ENCODE results near the gene FRMD4A. TPM values are rescaled to one million over a fixed set of nuclear protein-coding genes. Genes with fewer than 3 reads are reported as not detected.

The FRMD4A gene
- total RNA-seq, 5 donors from 2014 or later (not counting 1 experiment from before 2014, with no cell fraction given): 1.3 to 1.8 (median 1.4) TPM

DNA sequence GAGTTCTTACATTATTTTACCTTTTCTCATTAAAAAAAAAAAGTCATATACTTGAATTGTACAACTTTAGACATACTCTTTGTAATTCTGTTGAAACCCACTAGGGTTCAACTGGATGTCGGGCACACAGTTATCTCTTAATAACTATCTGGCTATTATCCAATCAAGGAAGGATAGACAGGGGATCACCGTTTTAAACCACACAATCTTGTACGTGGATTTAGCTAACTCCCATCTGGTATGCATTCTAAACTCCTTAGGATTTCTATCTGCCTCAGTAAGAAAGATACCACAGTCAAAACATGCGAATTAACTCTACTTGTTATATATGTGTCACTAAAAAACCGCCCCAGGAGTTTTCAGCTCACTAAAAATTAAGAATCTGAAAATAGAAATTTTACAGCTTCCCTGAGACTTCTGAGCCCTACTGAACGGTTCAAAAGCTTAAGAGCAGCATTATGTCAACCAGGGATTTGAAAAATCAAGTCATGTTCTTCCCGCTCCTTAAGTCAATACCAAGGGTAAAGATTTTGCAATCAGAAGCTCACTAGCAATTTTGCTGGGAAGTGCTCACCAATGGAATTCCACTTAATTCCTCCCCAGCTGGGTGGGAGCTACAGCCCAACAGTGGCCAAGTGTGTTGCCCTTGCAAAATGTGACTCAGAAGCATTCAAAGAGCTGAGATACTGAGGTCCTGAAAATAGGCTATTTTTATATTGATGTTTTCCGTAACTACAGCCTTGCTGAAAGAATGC lies 267.0 kb downstream of the FRMD4A start:
- ChIA-PET POLR2A (no interaction called here), CTCF (no interaction called here)
- Histone ChIP-seq H3K36me3 (ENCODE audit: control insufficient read depth in 2 of 2, extremely low read depth in 1 of 2, insufficient read depth in 1 of 2, low read length in 1 of 2) (no peaks in the 10 kb centered on the region), H3K4me3 (ENCODE audit: control insufficient read depth in 1 of 2, extremely low read depth in 1 of 2, low read length in 1 of 2) (no peak overlapping the region), H3K9me3 (no peaks in the 10 kb centered on the region), H3K27ac (ENCODE audit: low read length) (no peak overlapping the region), H3K4me1 (ENCODE audit: control insufficient read depth in 1 of 2, extremely low read depth in 1 of 2, insufficient read depth in 2 of 2, low read length in 2 of 2) (no peaks in the 10 kb centered on the region), H3K27me3 (replicated peaks in 1 of 2; ENCODE audit: control insufficient read depth in 2 of 2, extremely low read depth in 1 of 2, insufficient read depth in 2 of 2, low read length in 1 of 2) (peaks cover 0 to 2% of the 10 kb centered on the region in 2 experiments)
- Mint-ChIP-seq H3K4me1 (no peaks in the 10 kb centered on the region), H3K27me3 (peaks cover 1 to 4% of the 10 kb centered on the region in 2 donors), H3K27ac (no peak overlapping the region), H3K4me3 (no peak overlapping the region), H3K9me3 (peaks cover 4 to 14% (median 11%) of the 10 kb centered on the region in 3 donors), H3K36me3 (no peaks in the 10 kb centered on the region)
- WGBS (ENCODE audit: insufficient coverage): 90% methylated on average over 4 of the region's 8 CpGs
- no peak for DNase-seq
- no peak for ATAC-seq (replicated peaks in 1 of 4)

DNA sequence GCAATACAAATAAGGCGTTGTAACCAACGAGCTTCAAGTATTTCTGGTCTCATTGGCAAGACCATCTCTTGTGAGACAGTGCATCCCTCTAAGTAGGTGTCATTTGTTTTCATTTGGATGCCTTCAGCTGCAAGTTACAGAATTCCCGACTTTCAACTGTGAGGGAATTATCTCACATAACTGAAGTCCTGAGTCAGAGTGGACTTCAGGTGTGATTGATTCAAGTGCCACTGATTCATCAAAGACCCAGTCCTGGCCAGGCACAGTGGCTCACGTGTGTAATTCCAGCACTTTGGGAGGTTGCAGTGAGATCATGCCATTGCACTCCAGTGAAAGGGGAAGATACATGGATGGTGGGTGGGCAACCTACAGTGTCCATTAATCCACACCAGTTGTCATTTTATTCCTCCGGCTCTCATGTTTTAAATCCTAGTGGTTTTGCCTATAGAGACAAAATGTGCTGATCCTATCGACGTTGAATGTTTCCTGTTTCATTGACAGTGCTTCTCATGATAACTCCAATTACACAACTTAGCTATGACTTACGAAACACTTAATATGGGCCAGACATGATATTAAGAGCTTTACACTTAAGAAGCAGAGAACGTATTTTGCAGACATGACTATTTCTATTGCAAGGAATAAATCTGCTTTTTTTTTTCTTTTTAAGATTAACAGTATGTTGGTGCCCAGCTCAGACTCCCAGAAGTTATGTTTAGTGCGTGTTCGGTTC lies 268.0 kb downstream of the FRMD4A start:
- Mint-ChIP-seq H3K36me3 (no peaks in the 10 kb centered on the region), H3K4me1 (no peaks in the 10 kb centered on the region), H3K4me3 (no peak overlapping the region), H3K27me3 (peaks cover 3 to 4% of the 10 kb centered on the region in 2 donors), H3K27ac (no peak overlapping the region), H3K9me3 (peaks cover 4 to 11% (median 11%) of the 10 kb centered on the region in 3 donors)
- Histone ChIP-seq H3K4me1 (ENCODE audit: control insufficient read depth in 1 of 2, extremely low read depth in 1 of 2, insufficient read depth in 2 of 2, low read length in 2 of 2) (no peaks in the 10 kb centered on the region), H3K27ac (ENCODE audit: low read length) (no peak overlapping the region), H3K4me3 (ENCODE audit: control insufficient read depth in 1 of 2, extremely low read depth in 1 of 2, low read length in 1 of 2) (no peak overlapping the region), H3K27me3 (replicated peaks in 1 of 2; ENCODE audit: control insufficient read depth in 2 of 2, extremely low read depth in 1 of 2, insufficient read depth in 2 of 2, low read length in 1 of 2) (no peaks in the 10 kb centered on the region), H3K9me3 (no peaks in the 10 kb centered on the region), H3K36me3 (ENCODE audit: control insufficient read depth in 2 of 2, extremely low read depth in 1 of 2, insufficient read depth in 1 of 2, low read length in 1 of 2) (no peaks in the 10 kb centered on the region)
- 83% methylated on average over 3 of the region's 11 CpGs for WGBS (ENCODE audit: insufficient coverage)
- ChIA-PET POLR2A (interaction anchor here in 1 of 2 donors (0.7 kb wide), 1 partner anchor 267 kb away, joined by 4 read pairs; no protein-coding TSS in a partner anchor), CTCF (no interaction called here)
- DNase-seq: no peak
- ATAC-seq (replicated peaks in 1 of 4): no peak

DNA sequence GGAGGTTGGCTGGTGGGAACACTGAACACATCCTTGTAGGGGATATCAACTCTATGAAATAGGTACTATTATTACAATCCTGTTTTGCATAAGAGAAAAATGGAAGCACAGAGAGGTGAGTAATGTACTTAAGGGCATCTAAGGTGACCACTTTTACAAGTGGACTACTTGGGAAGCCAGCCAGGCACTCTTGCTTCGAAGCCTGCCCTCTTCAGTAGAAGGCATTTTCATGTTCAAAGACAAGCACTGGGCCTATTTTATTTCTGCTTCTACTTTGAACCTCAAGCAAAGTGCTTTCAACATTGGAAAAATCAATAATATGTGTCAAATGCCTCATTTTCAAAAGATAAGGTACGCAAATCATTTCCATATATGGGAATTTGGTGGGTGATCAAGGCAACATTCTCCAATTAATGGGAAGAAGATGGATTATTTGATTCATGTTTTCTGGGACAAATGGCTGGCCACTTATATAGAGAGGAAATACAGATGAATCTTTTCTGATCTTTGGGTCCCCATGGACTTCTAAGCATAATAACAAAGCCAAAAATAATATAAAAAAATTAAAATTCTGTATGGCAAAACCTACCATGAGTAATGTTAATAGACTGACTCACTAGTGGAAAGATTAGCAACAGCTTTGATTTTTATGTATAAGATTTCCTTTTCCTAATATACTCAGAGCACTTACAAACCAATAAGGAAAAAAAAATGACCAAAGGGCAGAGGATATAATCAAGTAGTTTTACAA lies 270.2 kb downstream of the FRMD4A start:
- Mint-ChIP-seq H3K4me3 (no peak overlapping the region), H3K9me3 (no peaks in the 10 kb centered on the region), H3K27me3 (peaks cover 3 to 4% of the 10 kb centered on the region in 2 donors), H3K36me3 (no peaks in the 10 kb centered on the region), H3K27ac (no peak overlapping the region), H3K4me1 (no peaks in the 10 kb centered on the region)
- Histone ChIP-seq H3K27ac (ENCODE audit: low read length) (no peak overlapping the region), H3K4me3 (ENCODE audit: control insufficient read depth in 1 of 2, extremely low read depth in 1 of 2, low read length in 1 of 2) (no peak overlapping the region), H3K4me1 (ENCODE audit: control insufficient read depth in 1 of 2, extremely low read depth in 1 of 2, insufficient read depth in 2 of 2, low read length in 2 of 2) (no peaks in the 10 kb centered on the region), H3K27me3 (replicated peaks in 1 of 2; ENCODE audit: control insufficient read depth in 2 of 2, extremely low read depth in 1 of 2, insufficient read depth in 2 of 2, low read length in 1 of 2) (no peaks in the 10 kb centered on the region), H3K9me3 (no peaks in the 10 kb centered on the region), H3K36me3 (ENCODE audit: control insufficient read depth in 2 of 2, extremely low read depth in 1 of 2, insufficient read depth in 1 of 2, low read length in 1 of 2) (no peaks in the 10 kb centered on the region)
- WGBS (ENCODE audit: insufficient coverage): 86% methylated on average over 1 of the region's 2 CpGs
- POLR2A ChIA-PET: no interaction called here
- no peak for ATAC-seq (replicated peaks in 1 of 4)
- CTCF ChIA-PET: no interaction called here
- DNase-seq: no peak

DNA sequence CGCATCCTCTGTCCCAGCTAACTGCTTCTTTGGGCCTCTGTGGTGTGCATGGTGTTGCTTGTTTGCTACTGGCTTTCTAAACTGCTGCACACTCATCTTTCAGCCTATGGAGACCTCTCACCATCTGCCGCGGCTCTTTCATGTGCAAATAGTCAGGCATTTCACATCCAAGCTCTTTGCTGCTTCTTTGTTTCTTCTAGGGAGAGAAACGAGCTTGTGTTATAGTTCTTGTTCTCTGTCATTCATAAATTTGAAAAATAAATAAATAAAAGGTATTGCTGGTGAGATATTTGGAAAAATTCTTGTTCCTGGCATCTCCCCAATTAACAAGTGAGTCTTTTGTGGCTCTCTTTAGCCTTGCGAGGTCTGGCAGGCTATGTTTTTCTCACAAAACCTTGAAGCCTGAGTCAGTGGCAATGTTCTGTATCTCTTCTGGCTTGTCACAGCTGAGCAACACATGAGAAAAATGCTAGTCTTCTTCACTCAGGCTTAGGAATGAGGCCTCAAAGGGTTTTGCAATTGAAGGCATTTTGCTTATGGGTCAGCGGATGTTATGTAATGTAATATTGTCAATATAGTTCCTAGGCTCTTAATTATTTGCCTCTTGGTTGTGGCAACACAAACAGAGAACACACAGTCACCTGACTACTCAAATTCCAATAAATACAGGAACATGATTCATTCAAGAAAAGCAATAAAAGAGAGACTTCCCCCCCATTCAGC lies 274.0 kb downstream of the FRMD4A start:
- peaks cover 0 to 3% of the 10 kb centered on the region in 2 donors for H3K27me3 Mint-ChIP-seq
- no peak for ATAC-seq (replicated peaks in 1 of 4)
- no peak overlapping the region for H3K4me3 Mint-ChIP-seq
- H3K9me3 Mint-ChIP-seq: peaks cover 3 to 12% (median 8%) of the 10 kb centered on the region in 3 donors
- Histone ChIP-seq H3K36me3 (ENCODE audit: control insufficient read depth in 2 of 2, extremely low read depth in 1 of 2, insufficient read depth in 1 of 2, low read length in 1 of 2) (no peaks in the 10 kb centered on the region), H3K4me3 (ENCODE audit: control insufficient read depth in 1 of 2, extremely low read depth in 1 of 2, low read length in 1 of 2) (no peak overlapping the region), H3K27me3 (replicated peaks in 1 of 2; ENCODE audit: control insufficient read depth in 2 of 2, extremely low read depth in 1 of 2, insufficient read depth in 2 of 2, low read length in 1 of 2) (no peaks in the 10 kb centered on the region), H3K4me1 (ENCODE audit: control insufficient read depth in 1 of 2, extremely low read depth in 1 of 2, insufficient read depth in 2 of 2, low read length in 2 of 2) (no peaks in the 10 kb centered on the region), H3K27ac (ENCODE audit: low read length) (no peak overlapping the region), H3K9me3 (no peaks in the 10 kb centered on the region)
- no peaks in the 10 kb centered on the region for H3K36me3 Mint-ChIP-seq
- 100% methylated on average over 1 of the region's 6 CpGs for WGBS (ENCODE audit: insufficient coverage)
- no peaks in the 10 kb centered on the region for H3K4me1 Mint-ChIP-seq
- ChIA-PET CTCF (no interaction called here), POLR2A (interaction anchor here in 1 of 2 donors (0.5 kb wide), 1 partner anchor 88 kb away, joined by 3 read pairs; no protein-coding TSS in a partner anchor)
- no peak overlapping the region for H3K27ac Mint-ChIP-seq
- DNase-seq: no peak

DNA sequence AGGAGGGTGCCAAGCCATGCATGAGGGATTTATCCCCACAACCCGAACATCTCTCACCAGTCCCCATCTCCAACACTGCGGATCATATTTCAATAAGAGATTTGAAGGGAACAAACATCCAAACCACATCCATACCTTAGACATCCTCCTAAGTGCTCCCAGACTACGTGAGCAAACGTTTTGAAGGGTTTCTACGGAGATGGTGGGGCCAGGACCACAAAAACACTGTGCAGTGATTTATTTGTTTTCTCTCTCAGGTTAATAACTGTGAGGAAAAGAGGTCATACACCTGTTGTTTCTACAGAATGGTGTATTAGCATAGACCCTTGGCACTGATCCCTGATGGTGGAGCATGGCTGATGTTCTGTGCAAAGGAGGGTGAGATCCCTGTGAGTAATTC lies 277.8 kb downstream of the FRMD4A start:
- Histone ChIP-seq H3K27ac (ENCODE audit: low read length) (no peak overlapping the region), H3K36me3 (ENCODE audit: control insufficient read depth in 2 of 2, extremely low read depth in 1 of 2, insufficient read depth in 1 of 2, low read length in 1 of 2) (no peaks in the 10 kb centered on the region), H3K4me3 (ENCODE audit: control insufficient read depth in 1 of 2, extremely low read depth in 1 of 2, low read length in 1 of 2) (no peak overlapping the region), H3K27me3 (replicated peaks in 1 of 2; ENCODE audit: control insufficient read depth in 2 of 2, extremely low read depth in 1 of 2, insufficient read depth in 2 of 2, low read length in 1 of 2) (peaks cover 0 to 5% of the 10 kb centered on the region in 2 experiments), H3K4me1 (ENCODE audit: control insufficient read depth in 1 of 2, extremely low read depth in 1 of 2, insufficient read depth in 2 of 2, low read length in 2 of 2) (no peaks in the 10 kb centered on the region), H3K9me3 (no peaks in the 10 kb centered on the region)
- no peaks in the 10 kb centered on the region for H3K4me1 Mint-ChIP-seq
- DNase-seq: no peak
- no peaks in the 10 kb centered on the region for H3K27me3 Mint-ChIP-seq
- H3K9me3 Mint-ChIP-seq: peaks cover 3 to 13% (median 8%) of the 10 kb centered on the region in 3 donors
- H3K4me3 Mint-ChIP-seq: no peak overlapping the region
- ChIA-PET CTCF (interaction anchor here (0.6 kb wide), 2 partner anchors 22 to 297 kb away, joined by 4 read pairs; no protein-coding TSS in a partner anchor), POLR2A (no interaction called here)
- 17% methylated on average over 1 of the region's 5 CpGs for WGBS (ENCODE audit: insufficient coverage)
- H3K27ac Mint-ChIP-seq: no peak overlapping the region
- no peak for ATAC-seq (replicated peaks in 1 of 4)
- H3K36me3 Mint-ChIP-seq: no peaks in the 10 kb centered on the region

DNA sequence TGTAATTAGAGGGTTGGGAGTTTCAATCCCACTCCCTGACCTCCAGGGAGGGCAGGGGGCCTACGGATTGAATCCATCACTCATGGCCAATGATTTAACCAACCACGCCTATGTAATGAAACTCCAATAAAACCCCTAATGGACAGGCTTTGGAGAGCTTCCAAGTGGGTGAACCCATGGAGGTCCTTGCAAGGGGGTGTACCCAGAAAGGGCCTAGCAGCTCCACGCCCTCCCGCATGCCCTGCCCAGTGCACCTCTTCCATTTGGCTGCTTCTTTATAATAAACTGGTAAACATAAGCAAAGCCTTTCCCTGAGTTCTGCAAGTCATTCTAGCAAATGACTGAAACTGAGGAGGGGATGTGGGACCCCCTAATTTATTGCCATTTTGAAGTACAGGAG lies 280.1 kb downstream of the FRMD4A start:
- H3K36me3 ChIP-seq (ENCODE audit: control insufficient read depth in 2 of 2, extremely low read depth in 1 of 2, insufficient read depth in 1 of 2, low read length in 1 of 2): no peaks in the 10 kb centered on the region
- H3K27me3 ChIP-seq (replicated peaks in 1 of 2; ENCODE audit: control insufficient read depth in 2 of 2, extremely low read depth in 1 of 2, insufficient read depth in 2 of 2, low read length in 1 of 2): peaks cover 0 to 5% of the 10 kb centered on the region in 2 experiments
- CTCF ChIA-PET: no interaction called here
- Mint-ChIP-seq H3K27ac (no peak overlapping the region), H3K36me3 (no peaks in the 10 kb centered on the region), H3K4me1 (no peaks in the 10 kb centered on the region), H3K4me3 (no peak overlapping the region), H3K9me3 (peaks cover 3 to 13% (median 8%) of the 10 kb centered on the region in 3 donors), H3K27me3 (no peaks in the 10 kb centered on the region)
- no peak overlapping the region for H3K4me3 ChIP-seq (ENCODE audit: control insufficient read depth in 1 of 2, extremely low read depth in 1 of 2, low read length in 1 of 2)
- DNase-seq (no peak), ATAC-seq (replicated peaks in 1 of 4) (no peak)
- H3K27ac ChIP-seq (ENCODE audit: low read length): no peak overlapping the region
- H3K9me3 ChIP-seq: no peaks in the 10 kb centered on the region
- POLR2A ChIA-PET: no interaction called here
- H3K4me1 ChIP-seq (ENCODE audit: control insufficient read depth in 1 of 2, extremely low read depth in 1 of 2, insufficient read depth in 2 of 2, low read length in 2 of 2): no peaks in the 10 kb centered on the region
- WGBS (ENCODE audit: insufficient coverage): 100% methylated on average over 2 of the region's 4 CpGs
